Activated naive CD8-positive, alpha-beta T cell (primary cell): Measurements from ENCODE around the gene ZNF398.
"Not testable (repeated sequence)": the region's sequence is repeated elsewhere in the genome, so short reads cannot be mapped to it uniquely, and the experiment has no call there.

Experiments used
- H3K27ac Mint-ChIP-seq: one replicate; pipeline ENCODE4 v1.8.0; 2021; ENCODE audit warnings: mixed read lengths
- H3K27me3 Mint-ChIP-seq: one replicate; pipeline ENCODE4 v1.8.0; 2021; ENCODE audit warnings: mixed read lengths
- H3K36me3 Mint-ChIP-seq: one replicate; pipeline ENCODE4 v1.8.0; 2021; ENCODE audit warnings: mixed read lengths
- H3K4me1 Mint-ChIP-seq: one replicate; pipeline ENCODE4 v1.8.0; 2021; ENCODE audit warnings: low read depth, mixed read lengths
- H3K4me3 Mint-ChIP-seq: one replicate; pipeline ENCODE4 v1.8.0; 2021; ENCODE audit warnings: mild to moderate bottlenecking, mixed read lengths
- H3K9me3 Mint-ChIP-seq: one replicate; pipeline ENCODE4 v1.8.0; 2021; ENCODE audit warnings: low read depth, mixed read lengths

ZNF398 gene

DNA sequence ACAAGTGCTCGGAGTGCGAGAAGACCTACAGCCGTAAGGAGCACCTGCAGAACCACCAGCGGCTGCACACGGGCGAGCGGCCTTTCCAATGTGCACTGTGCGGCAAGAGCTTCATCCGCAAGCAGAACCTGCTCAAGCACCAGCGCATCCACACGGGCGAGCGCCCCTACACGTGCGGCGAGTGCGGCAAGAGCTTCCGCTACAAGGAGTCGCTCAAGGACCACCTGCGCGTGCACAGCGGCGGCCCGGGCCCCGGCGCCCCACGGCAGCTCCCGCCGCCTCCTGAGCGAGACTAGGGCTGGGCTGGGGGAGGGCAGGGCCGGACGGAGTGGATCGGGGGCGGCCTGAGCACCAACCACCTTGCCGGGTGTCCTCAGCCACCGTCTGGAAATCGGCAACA lies 77.1 kb downstream of the ZNF398 start:
- no peak overlapping the region for H3K4me3 Mint-ChIP-seq
- no peak overlapping the region for H3K27ac Mint-ChIP-seq
- peaks cover 2% of the 10 kb centered on the region for H3K36me3 Mint-ChIP-seq
- no peaks in the 10 kb centered on the region for H3K27me3 Mint-ChIP-seq
- no peaks in the 10 kb centered on the region for H3K4me1 Mint-ChIP-seq
- no peaks in the 10 kb centered on the region for H3K9me3 Mint-ChIP-seq

GRCh38 chr7:149225106-149225505 lies 77.9 kb downstream of the ZNF398 start:
- no peaks in the 10 kb centered on the region for H3K27me3 Mint-ChIP-seq
- H3K4me1 Mint-ChIP-seq, result no peaks in the 10 kb centered on the region
- H3K27ac Mint-ChIP-seq, result no peak overlapping the region
- no peaks in the 10 kb centered on the region for H3K9me3 Mint-ChIP-seq
- H3K36me3 Mint-ChIP-seq, result peaks cover 2% of the 10 kb centered on the region
- no peak overlapping the region for H3K4me3 Mint-ChIP-seq

GRCh38 chr7:149225656-149226055 lies 78.4 kb downstream of the ZNF398 start:
- Mint-ChIP-seq H3K27ac (no peak overlapping the region), H3K36me3 (peaks cover 2% of the 10 kb centered on the region), H3K4me1 (no peaks in the 10 kb centered on the region), H3K4me3 (no peak overlapping the region), H3K9me3 (no peaks in the 10 kb centered on the region), H3K27me3 (no peaks in the 10 kb centered on the region)

- H3K4me1 Mint-ChIP-seq, H3K4me3 Mint-ChIP-seq, H3K36me3 Mint-ChIP-seq, H3K27ac Mint-ChIP-seq, H3K27me3 Mint-ChIP-seq, H3K9me3 Mint-ChIP-seq: not testable (repeated sequence)
Measured at GRCh38 chr7:149226366-149226765, 79.1 kb downstream of the ZNF398 start.

DNA sequence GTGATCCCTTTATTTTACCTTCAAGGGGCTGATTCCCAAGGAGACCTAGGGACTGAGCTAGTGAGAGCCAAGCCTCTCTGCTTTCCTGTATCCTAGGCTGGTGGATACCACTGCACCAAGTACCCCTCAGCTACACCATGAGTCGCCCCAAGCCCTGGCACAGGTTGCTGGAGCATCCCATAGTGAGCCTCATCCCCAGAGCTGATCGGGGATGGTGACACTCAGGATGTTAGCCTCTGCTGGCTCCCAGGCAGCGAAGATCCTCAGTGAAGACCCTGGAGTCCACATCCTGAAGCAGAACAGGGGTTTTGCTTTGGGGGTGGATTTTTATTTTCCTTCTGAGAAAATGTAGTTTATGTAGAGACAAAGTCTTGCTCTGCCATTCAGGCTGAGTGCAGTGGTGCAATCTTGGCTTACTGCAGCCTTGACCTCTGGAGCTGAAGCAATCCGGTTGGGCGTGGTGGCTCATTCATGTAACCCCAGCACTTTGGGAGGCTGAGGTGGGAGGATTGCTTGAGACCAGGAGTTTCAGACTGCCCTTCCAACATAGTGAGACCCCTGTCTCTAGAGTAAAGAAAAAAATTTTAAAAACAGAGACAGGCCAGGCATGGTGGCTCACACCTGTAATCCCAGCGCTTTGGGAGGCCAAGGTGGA lies 79.7 kb downstream of the ZNF398 start:
- H3K4me1 Mint-ChIP-seq, result no peaks in the 10 kb centered on the region
- no peaks in the 10 kb centered on the region for H3K27me3 Mint-ChIP-seq
- H3K9me3 Mint-ChIP-seq, result no peaks in the 10 kb centered on the region
- peaks cover 2% of the 10 kb centered on the region for H3K36me3 Mint-ChIP-seq
- H3K4me3 Mint-ChIP-seq, result no peak overlapping the region
- no peak overlapping the region for H3K27ac Mint-ChIP-seq

GRCh38 chr7:149228831-149229471 lies 81.7 kb downstream of the ZNF398 start:
- H3K4me3 Mint-ChIP-seq, result no peak overlapping the region
- no peaks in the 10 kb centered on the region for H3K9me3 Mint-ChIP-seq
- peaks cover 2% of the 10 kb centered on the region for H3K36me3 Mint-ChIP-seq
- H3K27me3 Mint-ChIP-seq, result peaks cover 6% of the 10 kb centered on the region
- H3K4me1 Mint-ChIP-seq, result no peaks in the 10 kb centered on the region
- no peak overlapping the region for H3K27ac Mint-ChIP-seq

DNA sequence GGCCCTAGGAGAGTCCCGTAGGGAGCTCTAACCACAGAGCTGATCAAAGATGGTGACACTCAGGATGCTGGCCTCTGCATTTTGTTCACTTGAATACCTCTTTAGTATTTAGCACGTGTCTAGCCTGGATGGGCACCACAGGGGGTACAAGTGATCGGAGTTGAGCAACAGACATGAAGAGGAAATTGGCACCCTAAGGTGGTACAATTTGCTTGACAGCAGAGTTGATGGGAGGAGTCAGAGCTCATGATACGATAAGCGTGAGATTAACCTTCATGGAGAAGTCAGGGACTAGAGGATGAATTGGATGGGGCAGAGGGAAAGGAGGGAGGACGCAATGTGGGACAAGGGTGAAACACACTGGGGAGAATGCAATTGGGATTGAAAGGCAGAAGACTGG lies 82.3 kb downstream of the ZNF398 start:
- peaks cover 2% of the 10 kb centered on the region for H3K36me3 Mint-ChIP-seq
- no peaks in the 10 kb centered on the region for H3K4me1 Mint-ChIP-seq
- H3K27ac Mint-ChIP-seq, result no peak overlapping the region
- no peaks in the 10 kb centered on the region for H3K9me3 Mint-ChIP-seq
- H3K27me3 Mint-ChIP-seq, result peaks cover 8% of the 10 kb centered on the region
- H3K4me3 Mint-ChIP-seq, result no peak overlapping the region

DNA sequence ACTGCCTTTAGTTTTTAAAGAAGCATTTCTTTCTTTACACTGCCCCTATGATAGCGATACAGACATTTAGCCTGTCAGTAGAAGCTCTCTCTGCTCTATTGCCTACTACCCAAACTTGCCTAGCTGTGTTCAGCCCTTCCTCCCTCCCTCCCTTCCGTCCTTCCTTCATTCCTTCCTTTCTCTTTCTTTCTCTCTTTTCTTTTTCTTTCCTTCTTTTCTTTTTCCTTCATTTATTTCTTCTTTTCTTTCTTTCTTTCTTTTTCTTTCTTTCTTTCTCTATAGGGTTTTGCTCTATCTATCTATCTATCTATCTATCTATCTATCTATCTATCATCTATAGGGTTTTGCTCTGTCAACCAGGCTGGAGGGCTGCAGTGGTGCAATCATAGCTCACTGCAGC lies 85.1 kb downstream of the ZNF398 start:
- Mint-ChIP-seq H3K36me3 (no peaks in the 10 kb centered on the region), H3K4me1 (no peaks in the 10 kb centered on the region), H3K27ac (no peak overlapping the region), H3K4me3 (no peak overlapping the region), H3K9me3 (no peaks in the 10 kb centered on the region), H3K27me3 (peaks cover 8% of the 10 kb centered on the region)
